OCI-LY1 (cell line): ENCODE measurements around the gene CD248.

Experiments
- CTCF ChIP-seq: fragments of 200-600 bp; sonication (generic), shearing (Covaris generic); IDR thresholded peaks from 2 replicates; pipeline ENCODE4 v1.5.1; 2017; ENCODE audit warnings: mild to moderate bottlenecking, antibody characterized with exemption, low read length, moderate library complexity, mixed read lengths
- EZH2 ChIP-seq: fragments of 200-600 bp; sonication (generic), shearing (Covaris generic); IDR thresholded peaks from 2 replicates; pipeline ENCODE4 v1.8.0; 2017; ENCODE audit warnings: borderline replicate concordance, mixed run types, mild to moderate bottlenecking, antibody characterized with exemption, low read length, moderate library complexity, mixed read lengths

- no peak for TF ChIP-seq CTCF
- TF ChIP-seq EZH2 = no peak
These were observed 19.2 kb downstream of the CD248 start for GRCh38 chr11:66297610-66298009.
